HG03520 (cell line): Measurements from ENCODE around the gene RNF224.

Experiments used
- ATAC-seq: cut with Tn5 transposase; IDR thresholded peaks from one replicate; pipeline ENCODE4 v1.9.1; 2021; ENCODE audit warnings: mild to moderate bottlenecking, moderate library complexity; ENCODE audit not compliant: unreplicated experiment

The RNF224 gene

GRCh38 chr9:137213160-137214060 is 13.9 kb upstream of the RNF224 start:
- no peak for ATAC-seq

- ATAC-seq = no peak
Observed at GRCh38 chr9:137214620-137215019, 12.7 kb upstream of the RNF224 start.

GRCh38 chr9:137215196-137215986 is 11.9 kb upstream of the RNF224 start:
- ATAC-seq = no peak

- ATAC-seq = no peak
Observed at GRCh38 chr9:137216188-137216965, 10.9 kb upstream of the RNF224 start.

GRCh38 chr9:137217276-137218211 is 9.8 kb upstream of the RNF224 start:
- ATAC-seq = no peak

- no peak for ATAC-seq
Observed at GRCh38 chr9:137218212-137218753, 9.0 kb upstream of the RNF224 start.

GRCh38 chr9:137218754-137219271 is 8.5 kb upstream of the RNF224 start:
- ATAC-seq = no peak

GRCh38 chr9:137219757-137220316 is 7.5 kb upstream of the RNF224 start:
- ATAC-seq = no peak

GRCh38 chr9:137220317-137221094 is 6.8 kb upstream of the RNF224 start:
- ATAC-seq = no peak

GRCh38 chr9:137221095-137221505 is 6.2 kb upstream of the RNF224 start:
- no peak for ATAC-seq

- ATAC-seq = no peak
Observed at GRCh38 chr9:137221506-137222111, 5.7 kb upstream of the RNF224 start.

- ATAC-seq = no peak
Observed at GRCh38 chr9:137222190-137223077, 4.9 kb upstream of the RNF224 start, which contains the start of gene RNF208. RNF208 (minus strand) TSS chr9:137222240; CDS start chr9:137221212, 1,028 bp downstream.

GRCh38 chr9:137223078-137223970 is 4.0 kb upstream of the RNF224 start:
- ATAC-seq = peak; percentile 71

- no peak for ATAC-seq
Observed at GRCh38 chr9:137224830-137225694, 2.2 kb upstream of the RNF224 start, which contains the start of gene CYSRT1. CYSRT1 (plus strand) TSS chr9:137225174; CDS start chr9:137225622, 448 bp downstream.
